Measurements from ENCODE around the gene SCLT1.

GRCh38 chr4:128853741-128854140 lies 239.6 kb downstream of the SCLT1 start:
- TF ChIP-seq CTCF (conservative IDR thresholded peaks at IDR 0.05) (no peak), EZH2 (IDR thresholded peaks at IDR 0.05; ENCODE audit: low read depth) (no peak)

Measured in PC-9 (cell line).